ENCODE data around the gene FAM217A.
"Not testable (repeated sequence)": the region's sequence is repeated elsewhere in the genome, so short reads cannot be mapped to it uniquely, and the experiment has no call there.

The FAM217A gene

DNA sequence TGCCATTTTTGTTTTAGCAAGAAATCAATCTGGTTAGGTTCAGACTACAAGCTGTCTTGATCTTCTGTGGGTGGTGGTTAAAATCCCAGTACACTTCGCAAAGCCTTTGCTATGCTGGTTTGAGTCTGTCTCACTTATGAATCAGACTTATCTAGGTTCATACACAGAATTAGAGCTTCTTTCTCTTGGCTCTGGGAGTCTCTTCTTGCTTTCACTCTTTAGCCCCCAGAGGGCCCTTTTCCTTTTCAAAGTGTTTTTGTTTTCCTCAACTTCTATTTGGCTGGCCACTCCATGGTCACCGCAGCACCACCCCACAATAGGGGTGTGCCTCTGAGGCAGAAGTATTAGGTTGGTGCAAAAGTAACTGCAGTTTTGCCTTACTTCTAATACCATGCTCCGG is 35.2 kb upstream of the FAM217A start:
- no peak for DNase-seq (ENCODE audit: low read depth)
- H3K4me3 ChIP-seq (replicated peaks; ENCODE audit: low read depth, low read length), result no peak overlapping the region
- TF ChIP-seq, protein P1, sequence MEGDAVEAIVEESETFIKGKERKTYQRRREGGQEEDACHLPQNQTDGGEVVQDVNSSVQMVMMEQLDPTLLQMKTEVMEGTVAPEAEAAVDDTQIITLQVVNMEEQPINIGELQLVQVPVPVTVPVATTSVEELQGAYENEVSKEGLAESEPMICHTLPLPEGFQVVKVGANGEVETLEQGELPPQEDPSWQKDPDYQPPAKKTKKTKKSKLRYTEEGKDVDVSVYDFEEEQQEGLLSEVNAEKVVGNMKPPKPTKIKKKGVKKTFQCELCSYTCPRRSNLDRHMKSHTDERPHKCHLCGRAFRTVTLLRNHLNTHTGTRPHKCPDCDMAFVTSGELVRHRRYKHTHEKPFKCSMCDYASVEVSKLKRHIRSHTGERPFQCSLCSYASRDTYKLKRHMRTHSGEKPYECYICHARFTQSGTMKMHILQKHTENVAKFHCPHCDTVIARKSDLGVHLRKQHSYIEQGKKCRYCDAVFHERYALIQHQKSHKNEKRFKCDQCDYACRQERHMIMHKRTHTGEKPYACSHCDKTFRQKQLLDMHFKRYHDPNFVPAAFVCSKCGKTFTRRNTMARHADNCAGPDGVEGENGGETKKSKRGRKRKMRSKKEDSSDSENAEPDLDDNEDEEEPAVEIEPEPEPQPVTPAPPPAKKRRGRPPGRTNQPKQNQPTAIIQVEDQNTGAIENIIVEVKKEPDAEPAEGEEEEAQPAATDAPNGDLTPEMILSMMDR (IDR thresholded peaks at IDR 0.05; ENCODE audit: low read length, missing control alignments), result no peak

DNA sequence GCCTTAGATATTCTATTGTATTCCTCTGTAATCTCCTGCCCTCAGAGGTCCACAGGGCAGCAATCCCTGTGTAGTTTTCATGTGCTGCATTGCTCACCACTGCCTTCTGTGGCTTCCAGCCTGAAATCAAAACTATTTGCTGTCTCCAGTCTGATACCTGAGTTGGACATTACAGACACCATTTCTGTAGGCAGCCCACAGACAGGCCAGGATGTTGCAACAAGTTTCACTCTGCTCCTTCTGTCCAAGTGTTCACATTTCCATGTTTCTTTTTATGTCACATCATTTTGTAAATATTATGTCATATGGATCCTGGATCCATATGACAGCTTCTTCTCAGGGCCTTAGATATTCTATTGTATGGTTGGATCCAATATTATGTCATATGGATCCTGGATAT is 34.7 kb upstream of the FAM217A start:
- TF ChIP-seq, protein P1 (IDR thresholded peaks at IDR 0.05; ENCODE audit: low read length, missing control alignments), result no peak
- DNase-seq (ENCODE audit: low read depth), result no peak
- H3K4me3 ChIP-seq (replicated peaks; ENCODE audit: low read depth, low read length), result no peak overlapping the region

DNA sequence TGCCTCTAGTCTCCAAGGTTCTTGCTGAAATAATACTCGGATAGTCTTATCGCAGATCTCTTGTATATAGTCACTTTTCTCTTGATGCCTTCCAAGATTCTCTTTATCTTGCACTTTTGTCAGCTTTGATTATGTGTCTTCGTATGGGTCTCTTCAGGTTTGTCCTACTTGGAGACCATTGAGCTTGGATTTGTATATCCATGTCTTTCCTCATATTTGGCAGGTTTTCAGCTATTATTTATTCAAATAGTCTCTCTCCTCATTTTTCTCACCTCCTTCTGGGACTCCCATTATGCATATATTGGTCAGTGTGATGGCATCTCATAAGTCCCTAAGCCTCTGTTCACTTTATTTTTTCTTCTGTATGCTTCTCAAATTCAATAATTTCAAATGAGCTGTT is 33.4 kb upstream of the FAM217A start:
- no peak overlapping the region for H3K4me3 ChIP-seq (replicated peaks; ENCODE audit: low read depth, low read length)
- TF ChIP-seq, protein P1 (IDR thresholded peaks at IDR 0.05; ENCODE audit: low read length, missing control alignments), result no peak
- no peak for DNase-seq (ENCODE audit: low read depth)

DNA sequence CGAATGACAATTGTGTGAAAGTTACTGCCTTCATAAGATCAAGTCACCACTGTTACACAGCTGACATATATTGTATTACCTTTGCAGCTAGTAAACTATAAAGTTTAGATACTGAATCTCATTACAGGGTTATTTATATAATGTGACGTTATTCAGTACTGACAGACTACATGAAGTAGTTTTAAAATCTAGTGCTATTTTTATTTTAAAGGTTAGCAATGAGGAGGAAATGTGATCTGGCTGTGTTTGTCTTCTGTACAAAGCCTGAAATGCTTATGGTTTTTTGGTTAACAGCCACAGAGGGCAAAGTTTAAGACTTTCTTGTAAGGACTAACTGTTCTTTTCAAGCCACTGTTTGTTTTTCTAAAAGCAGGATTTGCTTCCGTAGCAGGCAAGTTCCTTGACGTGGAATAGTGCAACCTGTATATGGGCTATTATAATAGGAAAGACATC is 30.5 kb upstream of the FAM217A start:
- not testable (repeated sequence) for H3K4me3 ChIP-seq (replicated peaks; ENCODE audit: low read depth, low read length)
- DNase-seq (ENCODE audit: low read depth), result peak; percentile 34

DNA sequence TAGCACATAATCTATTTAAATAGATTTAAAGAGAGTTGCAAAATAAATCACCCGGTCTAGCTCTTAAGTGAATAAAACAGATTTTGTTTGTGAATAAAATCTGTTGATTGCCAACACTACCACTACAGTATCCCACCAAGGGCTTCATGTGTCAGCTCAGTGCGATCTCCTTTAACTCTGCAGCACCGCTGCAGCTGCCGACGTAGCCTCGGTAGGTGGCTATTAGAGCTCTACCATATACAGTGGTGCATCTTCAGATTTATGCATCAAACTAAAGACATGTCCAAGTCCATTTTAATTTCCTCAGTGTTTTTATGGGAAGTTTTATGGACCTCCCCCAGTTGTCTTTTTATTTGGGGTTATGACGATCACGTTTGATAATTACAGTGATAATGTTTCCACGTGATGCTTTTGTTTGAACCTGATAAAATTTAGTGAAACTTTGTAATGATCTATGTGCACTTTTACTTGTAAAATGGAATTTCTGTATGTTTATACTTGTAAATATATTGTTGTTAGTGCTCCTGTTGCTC is 29.7 kb upstream of the FAM217A start:
- H3K4me3 ChIP-seq (replicated peaks; ENCODE audit: low read depth, low read length), result no peak overlapping the region

DNA sequence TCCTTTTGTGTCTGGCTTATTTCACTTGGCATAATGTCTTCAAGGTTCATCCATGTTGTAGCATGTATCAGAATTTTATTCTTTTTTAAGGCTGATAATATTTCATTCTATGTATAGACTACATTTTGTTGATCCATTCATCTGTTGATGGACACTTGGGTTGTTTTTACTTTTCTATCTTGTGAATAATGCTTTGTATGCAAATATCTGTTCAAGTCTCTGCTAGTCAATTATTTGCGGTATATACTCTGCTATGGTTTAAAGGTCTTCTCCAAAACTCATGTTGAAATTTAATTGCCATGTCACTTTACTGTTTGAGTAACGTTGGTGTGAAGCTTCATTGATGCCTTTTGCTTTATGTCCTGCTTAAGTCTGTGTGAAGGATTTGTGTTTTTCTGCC is 28.9 kb upstream of the FAM217A start:
- TF ChIP-seq, protein P1 (IDR thresholded peaks at IDR 0.05; ENCODE audit: low read length, missing control alignments), result no peak
- no peak overlapping the region for H3K4me3 ChIP-seq (replicated peaks; ENCODE audit: low read depth, low read length)
- no peak for DNase-seq (ENCODE audit: low read depth)

More for the DNA sequence above, 29.7 kb upstream of the FAM217A start:
- no peak for DNase-seq (ENCODE audit: low read depth)
- TF ChIP-seq, protein P1 (IDR thresholded peaks at IDR 0.05; ENCODE audit: low read length, missing control alignments), result no peak

DNA sequence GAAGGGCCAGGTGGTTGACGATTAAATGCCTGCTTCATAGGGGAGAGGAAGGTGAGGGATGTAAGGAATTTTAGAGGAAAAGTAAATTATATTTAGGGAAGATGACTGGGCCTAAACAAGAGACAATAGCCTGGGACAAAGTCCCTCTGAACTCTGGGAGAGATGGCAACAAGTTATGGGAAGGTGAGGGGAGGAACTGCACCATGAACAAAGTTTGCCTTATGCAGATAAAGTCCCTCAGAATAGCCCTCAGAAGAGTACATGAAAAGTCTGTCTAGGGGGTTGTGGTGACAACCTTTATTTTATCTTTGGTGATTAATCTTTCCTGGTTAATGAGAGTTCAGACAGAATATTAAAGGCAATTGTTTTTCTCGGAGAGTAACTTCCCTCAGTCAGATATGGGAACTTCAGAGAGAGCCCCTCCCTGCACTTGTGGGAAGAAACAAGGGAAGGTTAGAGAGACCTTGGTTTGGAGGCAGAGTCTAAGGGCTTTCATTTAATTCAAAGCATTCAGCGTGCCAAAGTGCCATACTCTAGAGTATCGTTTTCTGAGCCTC is 27.1 kb upstream of the FAM217A start:
- DNase-seq (ENCODE audit: low read depth), result no peak
- TF ChIP-seq, protein P1 (IDR thresholded peaks at IDR 0.05; ENCODE audit: low read length, missing control alignments), result no peak
- no peak overlapping the region for H3K4me3 ChIP-seq (replicated peaks; ENCODE audit: low read depth, low read length)

All from fibroblast of pulmonary artery (primary cell).